SU-DHL-6 (cell line): ENCODE measurements around the gene DPYSL5.

Experiments used
- H2AFZ ChIP-seq: fragments of 200-600 bp; sonication (generic); 2 replicates; pipeline ENCODE4 v1.6.1; 2014; ENCODE audit warnings: low read depth, mild to moderate bottlenecking, moderate library complexity, mixed read lengths, antibody characterized with exemption, low read length; ENCODE audit not compliant: severe bottlenecking
- H3F3A ChIP-seq: fragments of 200-600 bp; shearing (Covaris generic); 2 replicates; pipeline ENCODE4 v1.6.0; 2016; ENCODE audit warnings: antibody characterized with exemption, mild to moderate bottlenecking; ENCODE audit not compliant: insufficient read depth
- H3K27ac ChIP-seq: fragments of 200-600 bp; sonication (generic); 2 replicates; pipeline ENCODE4 v1.5.1; 2016; ENCODE audit warnings: low read depth, mild to moderate bottlenecking, low read length, moderate library complexity, mixed read lengths
- H3K27me3 ChIP-seq: fragments of 200-600 bp; sonication (generic), shearing (Covaris generic); 2 replicates; pipeline ENCODE4 v1.6.0; 2014; ENCODE audit warnings: mild to moderate bottlenecking, low read length
- H3K36me3 ChIP-seq: fragments of 200-600 bp; sonication (generic); 2 replicates; pipeline ENCODE4 v1.6.1; 2014; ENCODE audit warnings: mild to moderate bottlenecking, low read length, mixed read lengths
- H3K4me2 ChIP-seq: fragments of 300-600, 200-600 bp; shearing (Covaris generic), sonication (generic); 2 replicates; pipeline ENCODE4 v1.6.0; 2014; ENCODE audit warnings: low read length, low read depth, mild to moderate bottlenecking; ENCODE audit not compliant: poor library complexity, severe bottlenecking
- H3K4me3 ChIP-seq: fragments of 200-600 bp; sonication (generic); 2 replicates; pipeline ENCODE4 v1.5.1; 2014; ENCODE audit warnings: antibody characterized with exemption, low read length, mild to moderate bottlenecking, mixed read lengths; ENCODE audit not compliant: insufficient read depth, poor library complexity, severe bottlenecking
- H3K79me2 ChIP-seq: fragments of 200-600 bp; sonication (generic); 2 replicates; pipeline ENCODE4 v1.6.1; 2014; ENCODE audit warnings: mild to moderate bottlenecking, low read length, moderate library complexity; ENCODE audit not compliant: insufficient read depth
- H3K9ac ChIP-seq: fragments of 200-600 bp; sonication (generic); 2 replicates; pipeline ENCODE4 v1.7.0; 2014; ENCODE audit warnings: mild to moderate bottlenecking, low read length
- H3K9me2 ChIP-seq: fragments of 200-600 bp; sonication (generic); replicated peaks from 2 replicates; pipeline ENCODE4 v1.6.1; 2014; ENCODE audit warnings: low read length; ENCODE audit not compliant: insufficient read depth
- H3K9me3 ChIP-seq: fragments of 200-600 bp; sonication (generic); 2 replicates; pipeline ENCODE4 v1.6.1; 2014; ENCODE audit warnings: low read length, mixed read lengths; ENCODE audit not compliant: insufficient read depth
- H4K20me1 ChIP-seq: fragments of 200-600 bp; sonication (generic); 2 replicates; pipeline ENCODE4 v1.6.1; 2014; ENCODE audit warnings: low read depth, mild to moderate bottlenecking, antibody characterized with exemption, low read length, moderate library complexity, mixed read lengths
- CTCF ChIP-seq: fragments of 200-600 bp; sonication (generic); IDR thresholded peaks from one replicate; pipeline ENCODE4 v1.5.1; 2017; ENCODE audit warnings: antibody characterized with exemption, mild to moderate bottlenecking, low read length, moderate library complexity; ENCODE audit not compliant: insufficient read depth, poor library complexity, severe bottlenecking
- EZH2phosphoT487 ChIP-seq: fragments of 200-600 bp; sonication (generic), shearing (Covaris generic); conservative IDR thresholded peaks from 2 replicates; pipeline ENCODE4 v1.6.1; 2018; ENCODE audit warnings: mild to moderate bottlenecking, antibody characterized with exemption, low read length, moderate library complexity, mixed read lengths

Gene DPYSL5

DNA sequence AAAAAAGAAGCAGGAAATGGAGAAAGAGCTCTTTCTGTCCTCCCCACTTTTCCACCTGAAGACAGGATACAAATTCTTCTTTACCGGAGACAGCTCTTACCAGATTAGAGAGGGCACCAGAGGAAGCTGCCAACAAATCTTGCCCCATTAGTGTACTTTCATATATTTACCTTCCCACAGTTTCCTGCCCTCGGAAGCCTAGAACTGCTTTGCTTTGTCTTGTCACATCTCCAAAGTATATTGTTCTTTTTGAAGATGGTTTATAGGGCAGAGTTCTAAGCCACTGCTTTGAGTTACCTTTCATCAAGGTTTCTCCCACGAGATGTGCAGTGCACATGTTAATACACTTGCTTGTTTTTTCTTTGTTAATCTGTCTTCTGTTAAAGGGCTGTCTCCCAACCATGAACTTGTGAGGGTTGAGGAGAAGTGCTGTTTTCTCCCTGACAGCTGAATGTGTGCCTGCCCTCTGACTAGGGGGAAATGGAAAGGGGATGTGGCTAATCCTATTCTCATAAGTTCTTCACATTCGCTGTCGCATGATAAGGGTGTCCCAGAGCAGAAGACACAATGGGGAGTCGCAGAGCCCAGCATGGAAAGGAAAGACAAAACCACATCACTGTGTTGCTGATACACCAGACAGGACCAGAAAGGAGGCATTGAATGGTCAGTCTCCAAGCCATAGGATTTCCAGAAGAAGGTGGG, 37.9 kb upstream of the DPYSL5 start:
- Histone ChIP-seq H3K27ac (no peak overlapping the region), H3K9me3 (no peaks in the 10 kb centered on the region), H3F3A (no peaks in the 10 kb centered on the region), H3K36me3 (no peaks in the 10 kb centered on the region), H4K20me1 (no peaks in the 10 kb centered on the region), H2AFZ (no peak overlapping the region), H3K9me2 (no peaks in the 10 kb centered on the region), H3K4me3 (no peak overlapping the region), H3K27me3 (no peaks in the 10 kb centered on the region), H3K79me2 (no peaks in the 10 kb centered on the region), H3K4me2 (no peak overlapping the region), H3K9ac (no peak overlapping the region)
- no peak for TF ChIP-seq CTCF
- TF ChIP-seq EZH2phosphoT487: no peak

GRCh38 chr2:26811261-26811660, 36.7 kb upstream of the DPYSL5 start:
- Histone ChIP-seq H3K4me3 (no peak overlapping the region), H2AFZ (no peak overlapping the region), H4K20me1 (no peaks in the 10 kb centered on the region), H3F3A (no peaks in the 10 kb centered on the region), H3K79me2 (no peaks in the 10 kb centered on the region), H3K27me3 (no peaks in the 10 kb centered on the region), H3K4me2 (no peak overlapping the region), H3K9me2 (no peaks in the 10 kb centered on the region), H3K9me3 (no peaks in the 10 kb centered on the region), H3K9ac (no peak overlapping the region), H3K27ac (no peak overlapping the region), H3K36me3 (no peaks in the 10 kb centered on the region)
- no peak for TF ChIP-seq CTCF
- TF ChIP-seq EZH2phosphoT487: no peak

- no peaks in the 10 kb centered on the region for H3K9me2 ChIP-seq
- no peaks in the 10 kb centered on the region for H3K36me3 ChIP-seq
- no peak overlapping the region for H3K9ac ChIP-seq
- TF ChIP-seq CTCF (no peak), EZH2phosphoT487 (no peak)
- H4K20me1 ChIP-seq: no peaks in the 10 kb centered on the region
- no peak overlapping the region for H3K27ac ChIP-seq
- H3K27me3 ChIP-seq: no peaks in the 10 kb centered on the region
- no peaks in the 10 kb centered on the region for H3K79me2 ChIP-seq
- H3K9me3 ChIP-seq: no peaks in the 10 kb centered on the region
- H3F3A ChIP-seq: no peaks in the 10 kb centered on the region
- H3K4me3 ChIP-seq: no peak overlapping the region
- H2AFZ ChIP-seq: no peak overlapping the region
- H3K4me2 ChIP-seq: no peak overlapping the region
Measured at GRCh38 chr2:26811791-26812694, 35.9 kb upstream of the DPYSL5 start.
